Right lobe of liver (tissue), 4 donors: ENCODE measurements around the gene IFIT1B.

Experiments used
- POLR2A ChIP-seq: fragments of 450-650 bp; IDR thresholded peaks from one replicate; pipeline ENCODE4 v1.6.1; 2017; ENCODE audit warnings: antibody characterized with exemption, mild to moderate bottlenecking
- TF ChIP-seq, protein P1 (sequence below), 4 donors: fragments of 200-600 bp in 3 of 4; fragments of 450-650 bp in 1 of 4; IDR thresholded peaks; one replicate each; pipeline versions ENCODE4 v1.5.1 to v1.8.0; 2016 to 2022; ENCODE audit warnings: antibody characterized with exemption in 4 of 4, mild to moderate bottlenecking in 2 of 4
- donor health status: DM: no; HTN: no; CAD: no.
- donor health status: DM: no; HTN: no; CAD: no.
- donor health status: DM: no; HTN: yes; CAD: no.

DNA sequence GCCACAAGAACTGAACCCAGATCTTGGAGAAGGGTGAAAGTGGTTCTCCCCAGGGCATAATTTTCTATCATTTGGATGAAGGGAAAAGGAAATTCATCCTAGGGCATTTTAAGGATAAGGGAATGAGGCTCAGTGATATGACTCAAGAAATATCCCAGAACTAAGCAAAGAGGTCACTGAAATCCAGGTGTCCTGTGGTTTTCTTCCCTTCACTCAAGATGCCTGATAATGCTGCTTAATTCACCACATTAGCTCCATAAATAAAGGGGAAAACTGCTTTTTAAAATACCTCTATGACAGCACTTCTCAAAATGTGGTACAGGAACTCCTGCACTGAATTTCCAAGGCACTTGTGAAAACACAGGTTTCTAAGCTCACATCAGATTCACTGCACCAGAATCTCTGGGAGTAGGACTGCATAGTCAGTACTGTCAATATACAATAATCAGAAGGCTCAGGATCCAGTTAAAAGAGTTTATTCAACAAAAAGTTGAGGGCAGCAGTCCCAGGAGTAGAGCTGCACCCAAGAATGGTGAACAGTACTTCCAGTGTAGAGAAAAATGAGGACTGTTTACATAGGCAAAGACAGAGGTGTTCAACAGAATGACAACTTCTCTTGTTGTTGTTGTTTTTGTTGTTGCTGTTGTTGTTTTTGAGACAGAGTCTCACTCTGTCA, 47.2 kb upstream of the IFIT1B start:
- no peak for TF ChIP-seq POLR2A
- TF ChIP-seq, protein P1, sequence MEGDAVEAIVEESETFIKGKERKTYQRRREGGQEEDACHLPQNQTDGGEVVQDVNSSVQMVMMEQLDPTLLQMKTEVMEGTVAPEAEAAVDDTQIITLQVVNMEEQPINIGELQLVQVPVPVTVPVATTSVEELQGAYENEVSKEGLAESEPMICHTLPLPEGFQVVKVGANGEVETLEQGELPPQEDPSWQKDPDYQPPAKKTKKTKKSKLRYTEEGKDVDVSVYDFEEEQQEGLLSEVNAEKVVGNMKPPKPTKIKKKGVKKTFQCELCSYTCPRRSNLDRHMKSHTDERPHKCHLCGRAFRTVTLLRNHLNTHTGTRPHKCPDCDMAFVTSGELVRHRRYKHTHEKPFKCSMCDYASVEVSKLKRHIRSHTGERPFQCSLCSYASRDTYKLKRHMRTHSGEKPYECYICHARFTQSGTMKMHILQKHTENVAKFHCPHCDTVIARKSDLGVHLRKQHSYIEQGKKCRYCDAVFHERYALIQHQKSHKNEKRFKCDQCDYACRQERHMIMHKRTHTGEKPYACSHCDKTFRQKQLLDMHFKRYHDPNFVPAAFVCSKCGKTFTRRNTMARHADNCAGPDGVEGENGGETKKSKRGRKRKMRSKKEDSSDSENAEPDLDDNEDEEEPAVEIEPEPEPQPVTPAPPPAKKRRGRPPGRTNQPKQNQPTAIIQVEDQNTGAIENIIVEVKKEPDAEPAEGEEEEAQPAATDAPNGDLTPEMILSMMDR (IDR thresholded peaks at IDR 0.05), result no peak
